LHCN-M2 (cell line): Measurements from ENCODE around the gene POLR3GL. TPM values are rescaled to one million over a fixed set of nuclear protein-coding genes. Genes with fewer than 3 reads are reported as not detected.

Source experiments
- DNase-seq: peaks from one replicate; pipeline ENCODE4 v3.0.0-alpha.2; 2012; ENCODE audit warnings: low read depth
- total RNA-seq: library from RNA; depleted of rRNA; stranded (reverse); fragments of >200 nt; gene quantifications from 2 replicates; pipeline ENCODE4 v1.2.3, GENCODE V29; 2014

Gene POLR3GL
- total RNA-seq, 1 experiment from 2014 or later = 32.0 TPM

GRCh38 chr1:145974721-145975120, 10.2 kb downstream of the POLR3GL start:
- DNase-seq = no peak

DNA sequence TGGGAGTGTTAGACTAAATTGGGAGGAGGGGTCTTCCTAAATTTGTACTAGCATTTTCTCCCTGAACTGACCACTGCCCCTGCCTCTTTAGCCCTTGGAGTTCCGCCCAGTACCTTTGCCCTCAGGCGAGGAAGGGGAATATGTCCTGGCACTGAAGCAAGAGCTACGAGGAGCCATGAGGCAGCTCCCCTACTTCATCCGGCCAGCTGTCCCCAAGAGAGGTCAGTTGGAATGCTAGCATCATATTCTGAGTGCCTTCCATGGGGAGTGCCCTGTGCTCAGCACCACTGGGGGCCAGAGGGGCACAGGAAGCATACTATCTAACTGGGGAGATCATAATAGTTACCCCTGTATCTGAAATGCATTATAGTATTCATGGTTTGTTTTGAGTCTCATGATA, 10.7 kb downstream of the POLR3GL start:
- peak; percentile 50 for DNase-seq

- no peak for DNase-seq
Observed at GRCh38 chr1:145977016-145977415, 12.5 kb downstream of the POLR3GL start.

- peak; percentile 81 for DNase-seq
Observed at GRCh38 chr1:145977486-145978470, 13.3 kb downstream of the POLR3GL start.

DNA sequence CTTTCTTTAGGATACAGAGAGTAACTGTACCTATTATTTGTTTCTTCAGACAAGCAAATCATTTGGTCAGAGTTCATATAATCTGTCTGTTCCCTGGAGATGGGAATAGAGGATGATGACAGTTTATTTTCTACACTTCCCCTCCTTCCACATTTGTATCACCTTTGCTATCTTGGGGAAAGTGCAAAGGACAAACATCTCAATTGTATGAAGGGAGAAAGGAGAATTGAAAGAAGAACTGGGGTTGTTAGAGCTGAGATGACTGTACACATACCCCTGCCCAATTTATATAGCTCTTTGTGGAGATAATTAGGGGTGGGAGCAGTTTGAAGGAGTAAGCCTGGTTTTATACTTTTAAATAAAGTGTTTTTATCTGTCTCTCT, 14.0 kb downstream of the POLR3GL start:
- DNase-seq = no peak

DNA sequence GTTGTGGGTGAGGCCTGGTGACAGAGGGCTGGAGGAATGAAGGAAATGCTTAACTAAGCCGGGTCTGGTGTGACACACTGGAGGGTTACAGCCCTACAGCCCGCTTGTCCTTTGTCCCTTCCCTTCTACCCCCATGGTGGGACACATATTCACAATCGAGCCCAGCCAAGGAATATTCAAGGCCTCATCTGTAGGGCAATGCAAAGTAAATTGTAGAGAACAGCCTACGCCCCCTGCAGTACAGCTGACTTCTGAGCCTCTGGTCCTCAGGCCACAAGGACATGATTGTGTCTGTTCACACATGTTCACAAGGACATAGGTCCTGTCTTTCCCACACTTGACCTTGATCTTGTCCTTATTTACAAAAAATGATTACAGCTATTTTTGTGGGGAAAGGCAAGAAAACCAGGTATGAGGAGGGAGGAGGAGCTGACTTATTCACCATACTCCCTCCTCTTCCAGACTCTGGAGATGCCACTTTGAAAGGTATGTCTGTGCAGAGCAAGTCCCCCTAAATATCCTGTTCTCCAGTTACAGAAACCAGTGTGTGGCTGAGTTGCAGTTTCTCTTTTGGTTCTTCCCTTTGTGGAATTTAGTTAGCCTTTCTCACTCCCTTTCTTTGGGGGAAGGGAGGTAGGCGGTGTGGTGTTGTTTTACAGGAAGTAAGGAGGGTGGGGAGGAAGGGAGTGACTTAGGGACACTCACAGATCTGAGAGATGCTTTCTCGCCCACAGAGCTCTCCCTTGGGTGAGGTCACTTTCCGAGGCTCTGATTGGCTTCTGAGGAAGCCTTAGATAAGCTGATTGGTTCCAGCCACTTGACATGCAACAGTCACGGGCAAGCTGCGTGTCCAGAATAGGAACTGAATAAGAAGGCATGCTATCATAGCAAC, 14.6 kb downstream of the POLR3GL start:
- DNase-seq = peak; percentile 100

- peak; percentile 55 for DNase-seq
Observed at GRCh38 chr1:145979746-145980456, 15.4 kb downstream of the POLR3GL start.

DNA sequence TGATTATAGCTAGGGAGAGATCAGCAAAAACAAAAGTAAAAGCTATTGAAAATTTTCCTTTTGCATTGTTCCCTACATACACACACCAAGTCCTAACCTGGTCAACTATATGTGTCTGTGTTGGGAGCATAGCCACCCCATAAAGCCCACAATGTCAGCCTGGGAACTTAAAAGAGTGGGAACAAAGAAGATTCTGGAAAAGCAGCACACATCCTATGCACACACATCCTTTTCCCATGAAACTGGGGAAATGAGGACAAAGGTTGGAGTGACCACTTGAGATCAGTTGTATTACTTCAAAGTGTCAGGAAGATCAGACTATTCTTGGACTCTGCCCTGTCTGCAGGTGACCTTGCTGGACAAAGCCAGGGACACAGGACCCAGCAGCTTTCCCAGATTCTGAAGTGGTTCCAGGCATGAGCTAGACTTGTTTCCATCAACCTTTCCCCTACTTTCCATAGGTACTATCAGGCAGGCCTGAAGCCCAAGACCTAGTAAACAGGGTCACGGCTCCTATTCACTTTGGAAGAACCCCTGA, 16.0 kb downstream of the POLR3GL start:
- no peak for DNase-seq

- DNase-seq = no peak
Observed at GRCh38 chr1:145982010-145982723, 17.7 kb downstream of the POLR3GL start.

GRCh38 chr1:145983206-145983675, 18.8 kb downstream of the POLR3GL start:
- peak; percentile 92 for DNase-seq

GRCh38 chr1:145983960-145984830, 19.7 kb downstream of the POLR3GL start:
- peak; percentile 44 for DNase-seq

GRCh38 chr1:145985129-145985501, 20.6 kb downstream of the POLR3GL start:
- DNase-seq = no peak

DNA sequence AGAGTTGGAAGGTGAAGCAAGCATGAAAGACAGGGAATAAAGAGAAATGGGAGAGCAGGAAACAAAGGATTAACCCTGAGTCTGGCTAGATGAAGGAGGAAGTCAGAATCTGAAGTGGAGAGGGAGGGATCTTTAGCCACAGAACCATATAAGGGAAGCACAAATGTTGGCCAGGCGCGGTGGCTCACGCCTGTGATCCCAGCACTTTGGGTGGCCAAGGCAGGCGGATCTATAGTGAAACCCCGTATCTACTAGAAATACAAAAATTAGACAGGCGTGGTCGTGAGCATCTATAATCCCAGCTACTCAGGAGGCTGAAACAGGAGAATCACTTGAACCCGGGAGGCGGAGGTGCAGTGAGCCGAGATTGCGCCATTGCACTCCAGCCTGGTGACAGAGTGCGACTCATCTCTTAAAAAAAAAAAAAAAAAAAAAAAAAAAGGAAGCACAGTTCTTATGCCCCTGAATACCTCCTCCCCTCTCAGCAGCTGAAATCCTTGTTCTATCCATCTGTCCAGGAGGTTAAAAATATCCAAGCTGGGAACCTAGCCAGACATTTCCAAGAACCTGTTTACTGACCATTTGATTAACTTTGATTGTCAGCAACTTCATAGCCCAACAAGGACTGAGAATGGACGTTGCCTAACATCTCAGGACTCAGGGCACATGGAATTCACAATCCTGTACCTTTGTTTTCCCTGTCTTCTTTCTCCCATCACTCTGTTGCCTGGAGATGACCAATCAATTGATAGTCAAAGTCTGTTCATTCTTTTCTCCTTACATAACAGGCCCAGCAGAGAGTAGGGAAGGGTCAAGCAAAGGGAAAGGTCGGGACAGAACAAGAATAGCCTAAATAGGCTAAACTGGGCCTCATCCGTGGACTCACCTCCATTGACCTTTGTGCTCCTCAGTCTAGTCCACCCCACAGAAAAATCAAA, 21.3 kb downstream of the POLR3GL start:
- DNase-seq = peak; percentile 94

DNA sequence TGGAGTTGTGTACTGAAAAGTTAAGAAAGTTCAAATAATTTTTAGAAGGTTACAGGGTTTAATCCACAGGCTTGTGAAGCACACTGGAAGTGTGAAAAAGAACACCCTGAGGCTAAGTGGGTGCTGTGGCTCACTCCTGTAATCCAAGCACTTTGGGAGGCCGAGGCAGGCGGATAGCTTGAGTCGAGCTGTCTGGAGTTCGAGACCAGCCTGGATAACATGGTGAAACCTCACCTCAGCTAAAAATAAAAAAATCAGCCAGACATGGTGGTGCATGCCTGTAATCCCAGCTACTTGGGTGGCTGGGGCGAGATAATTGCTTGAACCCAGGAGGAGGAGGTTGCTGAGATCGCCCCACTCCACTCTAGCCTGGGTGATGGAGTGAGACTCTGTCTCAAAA, 22.1 kb downstream of the POLR3GL start:
- no peak for DNase-seq

DNA sequence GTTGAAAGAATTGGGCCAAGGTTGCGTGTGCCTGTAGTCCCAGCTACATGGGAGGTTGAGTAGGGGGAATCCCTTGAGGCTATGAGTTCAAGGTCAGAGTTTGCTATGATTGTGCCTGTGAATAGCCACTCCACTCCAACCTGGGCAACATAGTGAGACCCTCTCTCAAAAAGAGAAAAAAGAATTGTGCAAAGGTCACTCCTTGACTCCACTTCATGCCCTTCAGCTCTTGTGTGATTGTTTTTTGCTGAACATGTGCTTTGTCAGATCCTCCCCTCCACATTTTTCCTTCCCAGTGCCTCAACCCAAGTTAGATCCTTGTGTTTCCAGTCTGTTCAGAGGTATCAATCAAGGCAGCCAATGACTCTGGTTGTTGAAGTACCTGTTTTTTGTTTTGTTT, 23.4 kb downstream of the POLR3GL start:
- no peak for DNase-seq

GRCh38 chr1:145988773-145989172, 24.3 kb downstream of the POLR3GL start:
- no peak for DNase-seq

DNA sequence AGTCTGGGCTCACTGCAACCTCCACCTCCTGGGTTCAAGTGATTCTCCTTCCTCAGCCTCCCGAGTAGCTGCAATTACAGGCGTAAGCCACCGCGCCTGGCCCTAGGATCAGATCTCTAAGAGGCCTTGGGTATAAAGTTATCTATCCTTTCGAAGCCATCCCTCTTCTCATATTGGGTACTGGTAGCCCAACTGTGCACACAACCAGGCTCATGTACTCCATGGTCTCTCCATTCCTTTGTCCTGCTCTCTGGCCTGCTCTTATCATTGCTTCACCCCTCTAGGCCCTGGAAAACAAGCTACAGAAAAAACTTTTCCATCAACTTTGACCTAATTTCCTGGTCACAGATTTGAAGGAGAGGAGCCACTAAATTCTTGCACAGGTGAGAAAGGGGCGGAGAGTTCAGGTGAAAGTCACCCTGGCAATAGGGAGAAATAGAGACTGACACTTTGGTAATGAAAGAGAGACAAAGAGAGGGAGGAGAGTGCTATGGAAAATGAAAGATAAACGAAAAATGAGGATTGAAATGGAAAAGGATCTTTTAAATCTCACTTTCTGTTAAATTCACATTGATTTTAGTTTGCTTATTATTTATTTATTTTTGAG, 25.9 kb downstream of the POLR3GL start:
- no peak for DNase-seq
